GM18517 (cell line): ENCODE measurements around the gene JARID2.

Experiments used
- ATAC-seq: cut with Tn5 transposase; IDR thresholded peaks from one replicate; pipeline ENCODE4 v1.9.1; 2021; ENCODE audit warnings: mild to moderate bottlenecking, moderate library complexity; ENCODE audit not compliant: unreplicated experiment

Gene JARID2

GRCh38 chr6:15430186-15430585, 184.3 kb downstream of the JARID2 start:
- ATAC-seq = no peak

- ATAC-seq = no peak
Measured at GRCh38 chr6:15430931-15431405, 185.1 kb downstream of the JARID2 start.

- ATAC-seq = no peak
Measured at GRCh38 chr6:15431762-15432483, 186.1 kb downstream of the JARID2 start.

DNA sequence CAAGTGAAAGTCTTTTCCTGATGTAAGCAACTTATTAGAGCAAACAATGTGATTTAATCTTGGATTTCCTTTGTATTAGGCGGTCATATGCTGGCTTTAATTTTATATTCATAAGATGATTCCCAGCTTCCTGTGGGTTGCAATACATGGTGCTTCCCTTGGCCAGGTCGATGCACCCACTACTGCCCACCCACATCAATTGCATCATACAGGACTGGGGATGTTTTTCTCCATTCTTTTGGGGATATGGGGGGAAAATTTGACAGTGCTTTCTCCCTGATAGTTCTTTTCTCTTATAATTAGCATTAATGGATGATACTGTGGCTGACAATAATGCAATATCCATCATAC, 187.6 kb downstream of the JARID2 start:
- ATAC-seq = no peak

GRCh38 chr6:15434263-15434662, 188.4 kb downstream of the JARID2 start:
- no peak for ATAC-seq

DNA sequence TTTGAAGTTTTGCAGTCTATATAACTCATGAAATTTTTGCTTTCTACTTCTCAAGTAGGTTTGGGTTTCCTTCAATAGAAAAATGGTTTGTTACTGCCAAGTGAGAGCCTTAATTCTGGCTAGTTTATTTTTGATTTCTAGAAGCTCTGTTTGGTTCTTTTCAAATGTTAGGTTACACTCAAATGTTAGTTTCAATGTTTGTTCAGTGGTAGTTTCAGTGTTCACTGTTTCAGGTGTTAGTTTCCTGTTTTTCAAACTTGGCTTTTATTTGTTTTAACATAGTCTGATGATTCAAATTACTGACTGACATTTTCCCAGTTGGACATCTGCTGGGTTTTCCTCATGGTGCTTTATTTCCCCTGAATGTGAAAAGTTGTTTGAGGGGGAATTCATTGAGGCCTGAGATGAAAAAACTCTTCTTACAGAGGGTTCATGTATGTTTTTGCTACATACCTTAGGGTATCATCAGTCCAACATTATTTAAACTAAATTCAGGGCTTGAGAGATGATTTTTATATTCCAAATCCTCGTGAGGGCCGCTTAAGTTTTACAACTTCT, 189.0 kb downstream of the JARID2 start:
- no peak for ATAC-seq

GRCh38 chr6:15435468-15435867, 189.6 kb downstream of the JARID2 start:
- no peak for ATAC-seq

GRCh38 chr6:15436451-15436850, 190.6 kb downstream of the JARID2 start:
- ATAC-seq = no peak

DNA sequence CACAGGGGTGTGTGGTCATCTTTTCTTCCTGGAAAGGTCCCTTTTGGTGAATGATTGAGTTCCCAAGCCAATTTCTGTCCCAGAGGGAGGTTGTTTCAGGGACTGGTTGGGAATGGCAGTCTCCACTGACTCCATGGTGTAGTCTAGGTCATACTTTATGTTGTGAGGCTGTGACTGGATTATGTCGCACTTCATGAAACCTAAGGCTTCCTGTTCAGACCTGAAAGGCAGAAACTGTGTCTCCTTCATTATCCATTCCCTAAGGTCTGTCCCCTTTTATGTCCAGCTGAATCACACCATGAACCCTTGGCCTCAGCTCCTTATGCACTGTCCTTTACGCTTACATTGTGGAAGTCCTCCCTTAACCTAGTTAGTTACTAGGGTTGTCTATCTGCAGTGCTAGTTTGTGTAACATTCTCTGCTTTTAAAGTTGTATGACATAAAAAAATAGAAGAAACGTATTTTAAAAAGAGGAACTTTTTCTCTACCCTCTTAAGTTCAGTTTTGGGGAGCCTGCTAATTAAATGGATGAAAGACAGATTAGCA, 191.3 kb downstream of the JARID2 start:
- no peak for ATAC-seq

GRCh38 chr6:15439410-15440025, 193.6 kb downstream of the JARID2 start:
- ATAC-seq = no peak

- no peak for ATAC-seq
Measured at GRCh38 chr6:15440040-15440439, 194.2 kb downstream of the JARID2 start.

GRCh38 chr6:15441215-15441868, 195.5 kb downstream of the JARID2 start:
- ATAC-seq = no peak

- ATAC-seq = no peak
Measured at GRCh38 chr6:15441981-15442380, 196.1 kb downstream of the JARID2 start.

GRCh38 chr6:15442467-15442866, 196.6 kb downstream of the JARID2 start:
- ATAC-seq = no peak

- no peak for ATAC-seq
Measured at GRCh38 chr6:15443119-15443830, 197.4 kb downstream of the JARID2 start.

DNA sequence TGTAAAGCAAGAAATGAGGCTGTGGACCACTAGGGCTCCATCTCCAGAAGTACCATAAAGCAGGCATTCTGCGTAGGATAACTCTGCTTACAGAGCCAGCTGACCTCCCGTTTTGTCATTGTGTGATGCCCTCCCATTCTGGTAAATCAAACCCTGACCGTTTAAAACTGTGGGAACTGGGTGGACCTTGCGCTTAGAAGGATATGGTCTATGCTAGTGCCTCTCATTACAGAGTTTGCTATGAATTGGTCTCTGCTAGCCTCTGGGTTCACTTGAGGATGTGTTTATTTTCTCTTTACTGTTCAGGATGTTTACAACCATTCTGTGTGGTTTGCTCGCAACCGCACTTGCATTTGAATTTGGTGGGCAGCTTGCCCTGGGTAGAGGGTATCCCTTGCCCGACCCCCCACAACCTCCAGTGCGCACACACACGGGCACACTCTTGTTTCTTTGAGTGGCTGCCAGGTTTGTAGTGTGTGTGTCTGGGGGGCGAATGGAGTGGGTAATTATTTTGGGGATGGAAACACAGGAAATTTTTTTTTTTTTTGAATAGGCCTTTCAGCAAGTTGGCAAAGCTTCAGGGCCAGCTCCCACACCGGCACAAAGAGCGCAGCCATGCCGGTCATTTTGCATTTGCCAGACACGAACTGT, 198.3 kb downstream of the JARID2 start:
- no peak for ATAC-seq

GRCh38 chr6:15444881-15445280, 199.0 kb downstream of the JARID2 start:
- no peak for ATAC-seq

- ATAC-seq = no peak
Measured at GRCh38 chr6:15447546-15448267, 201.8 kb downstream of the JARID2 start.

DNA sequence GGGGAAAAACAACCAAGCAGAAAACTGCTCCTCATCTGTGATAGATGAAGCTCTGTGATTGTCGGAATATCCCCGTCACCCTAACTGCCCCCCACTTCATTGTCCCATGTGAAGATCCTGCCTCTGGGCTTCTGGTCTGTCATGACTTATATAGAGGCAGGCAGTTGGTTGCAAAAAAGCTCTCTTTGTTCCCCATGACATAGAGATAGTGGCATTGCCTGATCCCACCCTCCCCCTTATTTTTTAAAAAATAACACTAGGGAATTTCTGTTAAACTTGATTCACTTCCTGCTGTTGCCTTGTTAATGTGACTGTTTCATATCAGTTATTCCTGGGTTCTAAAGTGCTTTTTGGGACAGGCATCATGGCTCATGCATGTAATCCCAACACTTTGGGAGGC, 203.1 kb downstream of the JARID2 start:
- ATAC-seq = no peak

- ATAC-seq = no peak
Measured at GRCh38 chr6:15451738-15452137, 205.9 kb downstream of the JARID2 start.
